ENCODE measurements around the gene RRM1. TPM values are rescaled to one million over a fixed set of nuclear protein-coding genes. Genes with fewer than 3 reads are reported as not detected.

The RRM1 gene
- total and polyA plus RNA-seq, 8 donors, result 16.6 to 100 (median 25.7) TPM

DNA sequence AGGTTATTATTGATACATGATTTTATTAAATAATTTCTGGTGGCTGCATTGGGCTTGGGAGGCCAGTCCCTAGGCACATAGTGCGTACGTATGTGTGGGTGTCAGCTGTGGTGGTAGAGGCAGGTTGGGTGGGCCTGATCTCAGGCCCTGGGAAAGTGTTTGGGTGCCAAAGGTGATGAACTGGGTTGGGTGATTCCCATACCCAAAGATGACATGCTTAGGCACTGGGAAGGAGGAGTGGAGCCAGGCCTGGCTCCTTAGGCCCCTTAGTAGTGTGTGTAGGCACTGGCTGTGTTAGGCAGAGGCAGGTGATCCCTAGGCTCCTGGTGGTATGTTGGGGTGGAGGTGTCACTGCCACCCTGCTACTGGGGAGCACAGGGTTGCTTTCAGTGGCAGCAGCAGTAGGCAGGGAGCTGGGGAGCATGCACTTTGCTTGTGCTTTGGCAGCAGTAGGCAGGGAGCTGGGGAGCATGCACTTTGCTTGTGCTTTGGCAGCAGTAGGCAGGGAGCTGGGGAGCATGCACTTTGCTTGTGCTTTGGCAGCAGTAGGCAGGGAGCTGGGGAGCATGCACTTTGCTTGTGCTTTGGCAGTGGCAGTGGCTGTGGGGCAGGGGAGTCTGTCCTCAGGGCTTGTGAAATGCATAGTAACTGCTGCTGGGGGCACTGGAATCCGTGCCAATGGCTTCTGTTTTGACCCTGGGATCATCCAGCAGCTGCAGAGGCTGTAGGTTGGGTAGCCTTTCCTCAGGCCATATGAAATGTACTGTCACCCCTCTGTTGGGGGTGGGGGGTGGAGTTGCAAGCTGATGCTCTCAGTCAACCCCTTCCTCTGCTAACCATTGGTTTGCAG, 84.4 kb downstream of the RRM1 start:
- Histone ChIP-seq H3K27ac (no peak overlapping the region), H3K4me3 (no peak overlapping the region), H3K4me1 (peaks cover 0 to 1% (median 0%) of the 10 kb centered on the region in 4 donors), H3K9me3 (no peaks in the 10 kb centered on the region), H3K36me3 (no peaks in the 10 kb centered on the region), H3K27me3 (peaks cover 0 to 7% (median 0%) of the 10 kb centered on the region in 3 donors)
- intact Hi-C loops (cut with DNase I; ENCODE audit: low total_unique reads), result no loop called here
- DNase-seq, result no peak
- WGBS, 5 donors, result 59 to 97% (median 65%) methylated on average over 2 to 3 of the region's 3 CpGs
- TF ChIP-seq POLR2AphosphoS5 (IDR thresholded peaks at IDR 0.05) (no peak), POLR2A (IDR thresholded peaks at IDR 0.05) (no peak), EP300 (IDR thresholded peaks at IDR 0.05) (no peak)
- TF ChIP-seq, protein P1, sequence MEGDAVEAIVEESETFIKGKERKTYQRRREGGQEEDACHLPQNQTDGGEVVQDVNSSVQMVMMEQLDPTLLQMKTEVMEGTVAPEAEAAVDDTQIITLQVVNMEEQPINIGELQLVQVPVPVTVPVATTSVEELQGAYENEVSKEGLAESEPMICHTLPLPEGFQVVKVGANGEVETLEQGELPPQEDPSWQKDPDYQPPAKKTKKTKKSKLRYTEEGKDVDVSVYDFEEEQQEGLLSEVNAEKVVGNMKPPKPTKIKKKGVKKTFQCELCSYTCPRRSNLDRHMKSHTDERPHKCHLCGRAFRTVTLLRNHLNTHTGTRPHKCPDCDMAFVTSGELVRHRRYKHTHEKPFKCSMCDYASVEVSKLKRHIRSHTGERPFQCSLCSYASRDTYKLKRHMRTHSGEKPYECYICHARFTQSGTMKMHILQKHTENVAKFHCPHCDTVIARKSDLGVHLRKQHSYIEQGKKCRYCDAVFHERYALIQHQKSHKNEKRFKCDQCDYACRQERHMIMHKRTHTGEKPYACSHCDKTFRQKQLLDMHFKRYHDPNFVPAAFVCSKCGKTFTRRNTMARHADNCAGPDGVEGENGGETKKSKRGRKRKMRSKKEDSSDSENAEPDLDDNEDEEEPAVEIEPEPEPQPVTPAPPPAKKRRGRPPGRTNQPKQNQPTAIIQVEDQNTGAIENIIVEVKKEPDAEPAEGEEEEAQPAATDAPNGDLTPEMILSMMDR (IDR thresholded peaks at IDR 0.05), result no peak

DNA sequence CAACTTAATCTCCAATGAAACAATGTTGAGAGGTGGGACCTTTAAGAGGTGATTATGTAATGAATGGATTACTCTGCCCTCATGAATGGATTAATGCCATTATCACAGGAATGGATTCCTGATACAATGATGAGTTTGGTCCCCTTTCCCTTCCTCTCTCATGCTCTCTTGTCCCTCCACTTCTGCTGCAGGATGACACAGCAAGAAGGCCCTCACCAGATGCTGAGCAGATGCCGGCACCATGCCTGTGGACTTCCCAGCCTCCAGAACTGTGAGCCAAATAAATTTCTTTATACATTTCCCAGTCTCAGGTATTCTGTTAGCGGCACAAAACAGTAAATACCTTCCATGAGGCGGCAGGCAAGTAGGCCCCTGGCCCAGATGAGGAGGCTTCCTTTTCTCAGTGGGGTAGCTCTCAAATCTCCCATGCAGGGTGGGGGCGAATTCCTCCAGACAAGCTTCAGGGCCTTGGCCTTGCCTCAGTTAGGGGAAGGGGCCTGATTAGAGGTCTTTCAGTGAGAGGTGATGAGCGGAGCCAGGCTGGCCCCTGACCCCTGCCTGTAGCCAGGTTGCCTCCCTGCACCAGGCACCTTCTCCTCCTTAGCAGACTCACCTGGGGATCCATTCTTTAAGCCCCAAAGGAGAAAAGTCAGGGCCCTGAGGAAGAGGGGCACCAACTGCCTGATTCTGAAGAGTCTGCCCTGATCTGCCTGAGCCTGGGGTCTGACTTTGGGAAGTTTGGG, 86.0 kb downstream of the RRM1 start:
- 92 to 96% (median 94%) methylated on average over 5 of the region's 5 CpGs for WGBS, 5 donors
- Histone ChIP-seq H3K4me3 (no peak overlapping the region), H3K27me3 (peaks cover 0 to 7% (median 0%) of the 10 kb centered on the region in 3 donors), H3K36me3 (no peaks in the 10 kb centered on the region), H3K4me1 (peaks cover 0 to 6% (median 0%) of the 10 kb centered on the region in 4 donors), H3K9me3 (no peaks in the 10 kb centered on the region), H3K27ac (no peak overlapping the region)
- no peak for DNase-seq
- TF ChIP-seq, protein P1 (IDR thresholded peaks at IDR 0.05), result no peak
- TF ChIP-seq EP300 (IDR thresholded peaks at IDR 0.05) (no peak), POLR2AphosphoS5 (IDR thresholded peaks at IDR 0.05) (no peak), POLR2A (IDR thresholded peaks at IDR 0.05) (no peak)
- intact Hi-C loops (cut with DNase I; ENCODE audit: low total_unique reads), result loop anchor here (10.0 kb wide), 1 partner anchor 364 kb away; the partner anchor contains the start of gene OR52M1

DNA sequence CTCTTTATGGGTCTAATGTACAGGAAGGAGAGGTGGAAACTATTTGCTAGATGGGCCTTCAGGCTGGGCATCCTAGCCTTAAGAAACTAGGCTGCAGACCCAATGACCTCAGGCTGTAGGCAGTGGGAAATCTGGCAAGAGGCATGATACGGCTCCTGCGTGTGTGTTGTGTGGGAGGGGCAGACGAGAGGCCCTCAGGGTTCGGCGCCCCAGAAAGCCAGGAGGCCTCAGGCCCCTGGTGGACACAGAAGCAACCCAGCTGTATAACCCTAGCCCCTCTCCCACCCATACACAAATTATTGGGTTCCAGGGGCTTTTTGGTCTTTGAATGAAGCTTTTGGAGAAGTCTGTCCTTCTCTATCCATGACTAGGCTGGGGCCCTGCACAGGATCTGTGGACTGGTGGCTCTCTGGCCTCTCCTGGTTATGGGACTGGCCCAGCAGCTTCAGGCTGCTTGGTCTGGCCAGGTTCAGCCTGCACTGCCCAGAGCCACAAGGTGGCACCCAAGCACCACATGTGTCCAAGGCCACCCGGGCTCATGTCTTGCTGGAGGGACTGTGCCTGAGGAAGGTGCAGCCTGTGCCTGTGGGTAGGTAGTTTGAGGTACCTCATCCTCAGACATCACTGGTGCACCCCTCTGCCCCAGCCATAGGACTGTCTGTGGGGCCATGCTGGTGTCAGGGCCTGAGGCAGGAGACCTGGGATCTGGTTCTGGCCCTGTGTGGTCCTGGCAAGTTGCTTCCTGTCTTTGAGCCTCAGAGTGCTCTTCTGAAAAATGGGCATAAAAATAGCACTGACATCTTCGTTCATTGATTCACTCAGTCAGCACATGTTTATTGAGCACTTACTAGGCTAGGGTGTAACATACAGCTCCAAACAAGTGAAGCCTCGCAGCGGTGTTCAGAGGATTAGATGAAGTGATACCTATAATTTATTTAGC, 87.5 kb downstream of the RRM1 start:
- Histone ChIP-seq H3K36me3 (no peaks in the 10 kb centered on the region), H3K27me3 (peaks cover 0 to 7% (median 0%) of the 10 kb centered on the region in 3 donors), H3K4me1 (peaks cover 0 to 9% (median 3%) of the 10 kb centered on the region in 4 donors), H3K9me3 (no peaks in the 10 kb centered on the region), H3K27ac (no peak overlapping the region), H3K4me3 (no peak overlapping the region)
- WGBS, 5 donors, result 45 to 60% (median 52%) methylated on average over 9 of the region's 9 CpGs
- no peak for TF ChIP-seq POLR2A (IDR thresholded peaks at IDR 0.05)
- TF ChIP-seq, protein P1 (IDR thresholded peaks at IDR 0.05), result peak in 5 of 7 experiments; percentile 56 to 65 (median 59)
- TF ChIP-seq POLR2AphosphoS5 (IDR thresholded peaks at IDR 0.05), result no peak
- no peak for TF ChIP-seq EP300 (IDR thresholded peaks at IDR 0.05)
- intact Hi-C loops (cut with DNase I; ENCODE audit: low total_unique reads), result loop anchor here (10.0 kb wide), 1 partner anchor 363 kb away; the partner anchor contains the start of gene OR52M1
- peak; percentile 82 to 83 for DNase-seq

Data from stomach (tissue), 9 donors.